IMR-90 (cell line): Measurements from ENCODE around the gene CGB5. TPM values are rescaled to one million over a fixed set of nuclear protein-coding genes. Genes with fewer than 3 reads are reported as not detected.

Source experiments
- ATAC-seq: fragments of 200-7000 bp; cut with Tn5 transposase; 2 replicates; pipeline ENCODE4 v1.9.1; 2020; ENCODE audit warnings: low read depth, mild to moderate bottlenecking, moderate library complexity
- BruUV-seq: library from RNA; stranded (reverse); fragments of 400-500 nt; replicated peaks from 2 replicates; lab custom pipeline; 2021; lab: Mats Ljungman, UMichigan
- CTCF ChIA-PET: fragments of 300-600 bp; formaldehyde crosslinking; extraction: SDS; loops from one replicate; lab custom pipeline; 2021; ENCODE audit warnings: antibody characterized with exemption; lab: Yijun Ruan, JAX
- POLR2A ChIA-PET: fragments of 300-600 bp; sonication (Branson Sonifier 250); formaldehyde crosslinking; loops from one replicate; lab custom pipeline; 2022; ENCODE audit warnings: antibody characterized with exemption; ENCODE audit not compliant: unreplicated experiment; lab: Charles Lee
- DNase-seq: peaks from one replicate; pipeline ENCODE4 v3.0.0; 2013
- H2AFZ ChIP-seq: replicated peaks from 2 replicates; pipeline ENCODE3; 2013; ENCODE audit warnings: low read length, mild to moderate bottlenecking; ENCODE audit not compliant: poor library complexity
- H2AK5ac ChIP-seq: 2 replicates; pipeline ENCODE4 v1.6.1; 2013; ENCODE audit warnings: low read depth, low read length, inconsistent platforms
- H2AK9ac ChIP-seq: replicated peaks from 2 replicates; pipeline ENCODE3; 2013; ENCODE audit warnings: mild to moderate bottlenecking, low read depth, low read length, moderate library complexity; ENCODE audit not compliant: poor library complexity
- H2BK120ac ChIP-seq: 2 replicates; pipeline ENCODE4 v1.6.1; 2013; ENCODE audit warnings: low read depth, low read length, inconsistent platforms
- H2BK15ac ChIP-seq: 3 replicates; pipeline ENCODE4 v1.6.1; 2013; ENCODE audit warnings: low read depth, low read length, inconsistent platforms
- H2BK20ac ChIP-seq: 2 replicates; pipeline ENCODE4 v1.6.1; 2013; ENCODE audit warnings: low read depth, mild to moderate bottlenecking, inconsistent platforms, low read length, moderate library complexity
- H2BK5ac ChIP-seq: 2 replicates; pipeline ENCODE4 v1.6.1; 2013; ENCODE audit warnings: mild to moderate bottlenecking, low read depth, low read length, inconsistent platforms; ENCODE audit not compliant: poor library complexity, severe bottlenecking
- H3K14ac ChIP-seq: replicated peaks from 2 replicates; pipeline ENCODE4 v1.6.1; 2013; ENCODE audit warnings: low read depth, low read length, inconsistent platforms
- H3K18ac ChIP-seq: 2 replicates; pipeline ENCODE4 v1.6.1; 2013; ENCODE audit warnings: low read depth, low read length, control low read depth
- H3K23ac ChIP-seq: 2 replicates; pipeline ENCODE4 v1.6.1; 2013; ENCODE audit warnings: low read depth, low read length, inconsistent platforms
- H3K27ac ChIP-seq: 2 replicates; pipeline ENCODE4 v1.5.1; 2013; ENCODE audit warnings: mild to moderate bottlenecking, control low read depth, low read length; ENCODE audit not compliant: insufficient read depth
- H3K27me3 ChIP-seq: 2 replicates; pipeline ENCODE4 v1.6.1; 2013; ENCODE audit warnings: low read length; ENCODE audit not compliant: control insufficient read depth, insufficient read depth
- H3K36me3 ChIP-seq: 2 replicates; pipeline ENCODE4 v1.6.1; 2013; ENCODE audit warnings: low read length, mixed read lengths; ENCODE audit not compliant: control insufficient read depth, insufficient read depth
- H3K4ac ChIP-seq: 2 replicates; pipeline ENCODE4 v1.6.1; 2013; ENCODE audit warnings: low read depth, low read length, inconsistent platforms
- H3K4me1 ChIP-seq: 2 replicates; pipeline ENCODE4 v1.6.1; 2013; ENCODE audit warnings: low read length, mixed read lengths; ENCODE audit not compliant: control insufficient read depth, insufficient read depth
- H3K4me2 ChIP-seq: 2 replicates; pipeline ENCODE4 v1.6.1; 2013; ENCODE audit warnings: low read depth, mild to moderate bottlenecking, control low read depth, low read length, moderate library complexity
- H3K4me3 ChIP-seq: 2 replicates; pipeline ENCODE4 v1.5.1; 2013; ENCODE audit warnings: low read depth, mild to moderate bottlenecking, control low read depth, low read length, moderate library complexity; ENCODE audit not compliant: insufficient read depth
- H3K56ac ChIP-seq: 2 replicates; pipeline ENCODE4 v1.6.1; 2013; ENCODE audit warnings: low read length, inconsistent platforms; ENCODE audit not compliant: insufficient read depth; ENCODE audit errors: extremely low read depth
- H3K79me1 ChIP-seq, 2 experiments: 2 replicates each; pipeline ENCODE4 v1.6.1; 2013; ENCODE audit warnings: low read length in 2 of 2, inconsistent platforms in 1 of 2, low read depth in 1 of 2
- H3K9ac ChIP-seq: 2 replicates; pipeline ENCODE4 v1.6.1; 2013; ENCODE audit warnings: low read depth, low read length, control low read depth
- H3K9me1 ChIP-seq: 2 replicates; pipeline ENCODE4 v1.6.1; 2013; ENCODE audit warnings: low read length, inconsistent platforms; ENCODE audit not compliant: insufficient read depth
- H3K9me3 ChIP-seq: 2 replicates; pipeline ENCODE4 v1.6.1; 2013; ENCODE audit warnings: low read length; ENCODE audit not compliant: control insufficient read depth, insufficient read depth
- H4K20me1 ChIP-seq: 2 replicates; pipeline ENCODE4 v1.6.1; 2013; ENCODE audit warnings: low read length, inconsistent platforms; ENCODE audit not compliant: insufficient read depth
- H4K5ac ChIP-seq: 2 replicates; pipeline ENCODE4 v1.6.1; 2013; ENCODE audit warnings: mild to moderate bottlenecking, low read depth, low read length, control low read depth
- H4K8ac ChIP-seq, 2 experiments: 2 replicates each; pipeline ENCODE4 v1.6.1; 2013; ENCODE audit warnings: low read depth in 2 of 2, low read length in 2 of 2, control low read depth in 1 of 2, inconsistent platforms in 1 of 2
- H4K91ac ChIP-seq: 2 replicates; pipeline ENCODE4 v1.6.1; 2013; ENCODE audit warnings: low read depth, low read length, inconsistent platforms; ENCODE audit not compliant: insufficient read depth
- CEBPB ChIP-seq: IDR thresholded peaks from 2 replicates; pipeline ENCODE4 v1.6.1; 2012; ENCODE audit warnings: low read depth, low read length, improper control_type of control experiment
- CHD1 ChIP-seq: IDR thresholded peaks from 2 replicates; pipeline ENCODE4 v1.6.1; 2012; ENCODE audit warnings: low read depth, low read length, improper control_type of control experiment
- MAFK ChIP-seq: IDR thresholded peaks from 2 replicates; pipeline ENCODE4 v1.6.1; 2012; ENCODE audit warnings: low read depth, low read length, improper control_type of control experiment
- MAZ ChIP-seq: IDR thresholded peaks from 2 replicates; pipeline ENCODE4 v1.6.1; 2012; ENCODE audit warnings: low read depth, mild to moderate bottlenecking, low read length, improper control_type of control experiment, moderate library complexity, borderline replicate concordance
- MXI1 ChIP-seq: IDR thresholded peaks from 2 replicates; pipeline ENCODE4 v1.6.1; 2012; ENCODE audit warnings: low read depth, mild to moderate bottlenecking, low read length, moderate library complexity, borderline replicate concordance
- NFE2L2 ChIP-seq: fragments of 150-350 bp; IDR thresholded peaks from 2 replicates; pipeline ENCODE4 v1.6.1; 2016; ENCODE audit warnings: low read depth, mild to moderate bottlenecking, low read length
- POLR2A ChIP-seq: IDR thresholded peaks from 2 replicates; pipeline ENCODE4 v1.6.1; 2012; ENCODE audit warnings: mild to moderate bottlenecking, low read depth, low read length
- RCOR1 ChIP-seq: IDR thresholded peaks from 2 replicates; pipeline ENCODE4 v1.6.1; 2012; ENCODE audit warnings: mild to moderate bottlenecking, low read length, improper control_type of control experiment; ENCODE audit not compliant: insufficient replicate concordance
- SMC3 ChIP-seq: fragments of 150-350 bp; IDR thresholded peaks from 2 replicates; pipeline ENCODE4 v1.6.1; 2016; ENCODE audit warnings: low read depth, mild to moderate bottlenecking, antibody characterized with exemption, low read length, moderate library complexity
- WGBS, 2 experiments: methylation state at CpG; one replicate each; pipeline versions ENCODE4 v1.1.5 to v1.1.7; 2013; ENCODE audit warnings: missing lambda C conversion rate in 2 of 2; ENCODE audit not compliant: insufficient read length in 1 of 2; ENCODE audit errors: extremely low coverage in 2 of 2; 5-methylcytosine and 5-hydroxymethylcytosine counted together
- dilution Hi-C: fragments of 300-500 bp; cut with HindIII; formaldehyde crosslinking; loops from one replicate; pipeline ENCODE4 v1.14.3; 2018; ENCODE audit warnings: low sequenced_read_pairs; ENCODE audit not compliant: unreplicated experiment
- in situ Hi-C: fragments of 300-500 bp; cut with MboI; formaldehyde crosslinking; loops from 3 replicates; pipeline ENCODE4 v1.14.3; 2019; ENCODE audit warnings: low sequenced_read_pairs, inconsistent platforms, mixed read lengths
- intact Hi-C: fragments of 100-400 bp; cut with micrococcal nuclease; formaldehyde crosslinking; loops from 2 replicates; pipeline ENCODE4 v1.10.0; 2022
- polyA plus RNA-seq, 3 experiments: library from polyadenylated mRNA; depleted of rRNA; stranded (reverse); fragments of >200 nt; gene quantifications; 2 replicates each; pipeline ENCODE4 v1.2.3, GENCODE V29; 2012; ENCODE audit warnings: low replicate concordance in 1 of 3
- total RNA-seq: library from RNA; depleted of rRNA; stranded (reverse); fragments of >200 nt; gene quantifications from 2 replicates; pipeline ENCODE4 v1.2.3, GENCODE V29; 2012
- TF ChIP-seq, protein P1 (sequence below): fragments of 150-350 bp; IDR thresholded peaks from 2 replicates; pipeline ENCODE4 v1.6.1; 2016; ENCODE audit warnings: low read depth, mild to moderate bottlenecking, low read length, moderate library complexity, borderline replicate concordance
- TF ChIP-seq, protein P2 (sequence below): conservative IDR thresholded peaks from 2 replicates; pipeline ENCODE4 v1.5.1; 2012; ENCODE audit warnings: mild to moderate bottlenecking, low read depth, low read length, improper control_type of control experiment

CGB5 gene
- total and polyA plus RNA-seq, 2 of the 4 experiments (the other 2 are of a cell fraction): not detected

DNA sequence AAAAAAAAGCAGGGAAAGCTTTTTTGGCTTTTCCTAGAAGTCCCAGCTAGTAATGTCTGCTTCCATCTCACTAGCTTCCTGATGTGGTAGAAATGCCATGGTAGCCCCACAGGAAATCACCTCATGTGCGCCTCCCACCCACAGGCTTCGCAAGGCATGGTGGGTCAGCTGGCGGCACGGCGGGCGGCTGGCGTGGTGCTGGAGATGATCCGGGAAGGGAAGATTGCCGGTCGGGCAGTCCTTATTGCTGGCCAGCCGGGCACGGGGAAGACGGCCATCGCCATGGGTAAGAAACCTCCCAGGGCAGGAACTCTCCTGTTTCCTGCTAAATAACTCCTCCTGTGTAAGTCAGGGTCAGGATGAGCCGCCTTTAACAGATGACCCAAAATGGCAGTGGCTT is 39.5 kb upstream of the CGB5 start (continued):
- TF ChIP-seq, protein P1, sequence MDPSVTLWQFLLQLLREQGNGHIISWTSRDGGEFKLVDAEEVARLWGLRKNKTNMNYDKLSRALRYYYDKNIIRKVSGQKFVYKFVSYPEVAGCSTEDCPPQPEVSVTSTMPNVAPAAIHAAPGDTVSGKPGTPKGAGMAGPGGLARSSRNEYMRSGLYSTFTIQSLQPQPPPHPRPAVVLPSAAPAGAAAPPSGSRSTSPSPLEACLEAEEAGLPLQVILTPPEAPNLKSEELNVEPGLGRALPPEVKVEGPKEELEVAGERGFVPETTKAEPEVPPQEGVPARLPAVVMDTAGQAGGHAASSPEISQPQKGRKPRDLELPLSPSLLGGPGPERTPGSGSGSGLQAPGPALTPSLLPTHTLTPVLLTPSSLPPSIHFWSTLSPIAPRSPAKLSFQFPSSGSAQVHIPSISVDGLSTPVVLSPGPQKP: no peak
- TF ChIP-seq SMC3 (no peak), MXI1 (no peak), CEBPB (no peak)

DNA sequence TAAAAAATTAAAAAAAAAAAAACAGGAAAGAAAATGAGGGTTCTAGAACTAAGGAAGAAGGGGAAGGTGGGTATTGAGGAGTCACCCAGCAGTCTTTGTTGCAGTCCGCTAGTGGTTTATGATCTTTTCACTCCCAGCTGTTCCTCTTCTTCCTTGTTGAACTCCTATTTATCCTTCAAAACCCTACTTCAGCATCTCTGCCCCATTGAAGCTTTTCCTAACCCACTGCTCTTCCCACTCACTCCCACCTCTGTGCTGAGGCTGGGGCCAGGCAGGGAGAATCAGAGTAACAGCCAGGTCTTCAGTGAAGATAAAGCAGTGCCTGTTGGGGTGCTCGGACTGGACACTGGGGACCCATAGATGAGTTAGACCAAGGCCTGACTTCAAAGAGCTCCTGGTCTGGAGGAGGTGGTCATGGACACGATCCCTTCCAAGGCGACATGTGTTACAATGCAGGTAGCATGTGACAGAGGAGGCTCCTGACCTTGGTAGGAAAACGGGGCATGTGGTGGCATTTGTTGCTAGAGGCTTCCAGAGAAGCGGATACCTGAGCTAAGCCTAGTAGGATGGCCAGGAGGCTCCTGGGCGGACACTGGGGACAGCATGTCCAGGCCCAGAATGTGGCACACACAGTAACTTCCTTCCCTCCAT is 38.6 kb upstream of the CGB5 start:
- ChIA-PET CTCF (interaction anchor here (1.9 kb wide), 1 partner anchor 12 kb away, joined by 5 read pairs; the partner anchor contains the start of genes GYS1 and RUVBL2), POLR2A (no interaction called here)
- H2BK15ac ChIP-seq: no peak overlapping the region
- no peak overlapping the region for H2AK9ac ChIP-seq
- DNase-seq (no peak), ATAC-seq (no peak)
- WGBS, 2 experiments: no CpG with 5 or more reads among the region's 7 CpGs
- no peak for TF ChIP-seq SMC3
- TF ChIP-seq, protein P2, sequence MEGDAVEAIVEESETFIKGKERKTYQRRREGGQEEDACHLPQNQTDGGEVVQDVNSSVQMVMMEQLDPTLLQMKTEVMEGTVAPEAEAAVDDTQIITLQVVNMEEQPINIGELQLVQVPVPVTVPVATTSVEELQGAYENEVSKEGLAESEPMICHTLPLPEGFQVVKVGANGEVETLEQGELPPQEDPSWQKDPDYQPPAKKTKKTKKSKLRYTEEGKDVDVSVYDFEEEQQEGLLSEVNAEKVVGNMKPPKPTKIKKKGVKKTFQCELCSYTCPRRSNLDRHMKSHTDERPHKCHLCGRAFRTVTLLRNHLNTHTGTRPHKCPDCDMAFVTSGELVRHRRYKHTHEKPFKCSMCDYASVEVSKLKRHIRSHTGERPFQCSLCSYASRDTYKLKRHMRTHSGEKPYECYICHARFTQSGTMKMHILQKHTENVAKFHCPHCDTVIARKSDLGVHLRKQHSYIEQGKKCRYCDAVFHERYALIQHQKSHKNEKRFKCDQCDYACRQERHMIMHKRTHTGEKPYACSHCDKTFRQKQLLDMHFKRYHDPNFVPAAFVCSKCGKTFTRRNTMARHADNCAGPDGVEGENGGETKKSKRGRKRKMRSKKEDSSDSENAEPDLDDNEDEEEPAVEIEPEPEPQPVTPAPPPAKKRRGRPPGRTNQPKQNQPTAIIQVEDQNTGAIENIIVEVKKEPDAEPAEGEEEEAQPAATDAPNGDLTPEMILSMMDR: no peak
- no peak for TF ChIP-seq POLR2A
- no peak for TF ChIP-seq CHD1
- no peak for TF ChIP-seq MAZ
- TF ChIP-seq, protein P1: no peak
- no peak for TF ChIP-seq RCOR1
- TF ChIP-seq MAFK: no peak
- no peak for TF ChIP-seq NFE2L2
- TF ChIP-seq CEBPB: no peak
- peaks cover 44% of the 10 kb centered on the region for H3K36me3 ChIP-seq
- no peak overlapping the region for H3K23ac ChIP-seq
- H3K9ac ChIP-seq: no peak overlapping the region
- in situ Hi-C loops (no loop called here), intact Hi-C loops (no loop called here), dilution Hi-C loops (no loop called here)
- H3K4me3 ChIP-seq: no peak overlapping the region
- H3K27ac ChIP-seq: no peak overlapping the region
- peaks cover 2% of the 10 kb centered on the region; the same call in 1 of the 2 replicates for H3K9me1 ChIP-seq
- H3K9me3 ChIP-seq: no peaks in the 10 kb centered on the region
- H4K5ac ChIP-seq: no peak overlapping the region
- BruUV-seq: no TSS peak
- H3K27me3 ChIP-seq: no peaks in the 10 kb centered on the region
- no peaks in the 10 kb centered on the region for H3K4me1 ChIP-seq
- H4K8ac ChIP-seq: no peak overlapping the region
- H2BK120ac ChIP-seq: no peak overlapping the region
- H2AFZ ChIP-seq: no peak overlapping the region
- H2AK5ac ChIP-seq: no peak overlapping the region
- H2BK20ac ChIP-seq: no peak overlapping the region
- no peak overlapping the region for H3K18ac ChIP-seq
- H4K91ac ChIP-seq: no peak overlapping the region
- no peak overlapping the region for H3K56ac ChIP-seq
- peaks cover 0 to 19% of the 10 kb centered on the region in 2 experiments; a peak in 3 of 4 replicates for H3K79me1 ChIP-seq
- no peak overlapping the region for H2BK5ac ChIP-seq
- H3K4ac ChIP-seq: no peak overlapping the region
- H4K20me1 ChIP-seq: no peaks in the 10 kb centered on the region
- no peak overlapping the region for H3K14ac ChIP-seq
- H3K4me2 ChIP-seq: no peak overlapping the region
